CD8-positive, alpha-beta memory T cell (primary cell): ENCODE data around the gene LGALS3BP. TPM values are rescaled to one million over a fixed set of nuclear protein-coding genes. Genes with fewer than 3 reads are reported as not detected.

Source experiments
- CTCF ChIA-PET: fragments of 350-600 bp; sonication (Branson Sonifier 250); formaldehyde crosslinking; loops from one replicate; lab custom pipeline; 2021; ENCODE audit warnings: antibody characterized with exemption; lab: Charles Lee
- POLR2A ChIA-PET: fragments of 350-600 bp; sonication (Branson Sonifier 250); formaldehyde crosslinking; loops from one replicate; lab custom pipeline; 2021; ENCODE audit warnings: antibody characterized with exemption; lab: Charles Lee
- DNase-seq, 5 donors: peaks; one replicate each; pipeline versions ENCODE4 v3.0.0 to v3.0.0-alpha.2; 2020 to 2022; ENCODE audit warnings: mixed read lengths in 1 of 5
- H3K27ac ChIP-seq: one replicate; pipeline ENCODE4 v1.7.0; 2013; ENCODE audit warnings: low read depth, mild to moderate bottlenecking, low read length, moderate library complexity
- H3K27me3 ChIP-seq: 2 replicates; pipeline ENCODE4 v1.7.0; 2013; ENCODE audit warnings: low read length, mild to moderate bottlenecking; ENCODE audit not compliant: insufficient read depth, poor library complexity, severe bottlenecking
- H3K36me3 ChIP-seq: 2 replicates; pipeline ENCODE4 v1.7.0; 2013; ENCODE audit warnings: mild to moderate bottlenecking, low read length, moderate library complexity; ENCODE audit not compliant: insufficient read depth
- H3K4me1 ChIP-seq: 2 replicates; pipeline ENCODE4 v1.7.0; 2013; ENCODE audit warnings: mild to moderate bottlenecking, low read length, moderate library complexity; ENCODE audit not compliant: insufficient read depth
- H3K4me3 ChIP-seq: 2 replicates; pipeline ENCODE4 v1.7.0; 2013; ENCODE audit warnings: mild to moderate bottlenecking, low read length
- H3K9me3 ChIP-seq: 2 replicates; pipeline ENCODE4 v1.7.0; 2013; ENCODE audit warnings: mild to moderate bottlenecking, low read length
- H3K27ac Mint-ChIP-seq, 8 donors: one replicate each; pipeline ENCODE4 v1.8.0; 2020 to 2021; ENCODE audit warnings: mixed read lengths in 8 of 8, mild to moderate bottlenecking in 6 of 8, inconsistent platforms in 3 of 8, moderate library complexity in 3 of 8
- H3K27me3 Mint-ChIP-seq, 2 donors: one replicate each; pipeline ENCODE4 v1.8.0; 2020 to 2021; ENCODE audit warnings: mixed read lengths in 2 of 2, mild to moderate bottlenecking in 1 of 2, moderate library complexity in 1 of 2
- H3K36me3 Mint-ChIP-seq, 3 donors: one replicate each; pipeline ENCODE4 v1.8.0; 2020 to 2021; ENCODE audit warnings: mixed read lengths in 3 of 3, inconsistent platforms in 1 of 3, mild to moderate bottlenecking in 1 of 3
- H3K4me1 Mint-ChIP-seq, 3 donors: one replicate each; pipeline ENCODE4 v1.8.0; 2020 to 2021; ENCODE audit warnings: mixed read lengths in 3 of 3, inconsistent platforms in 1 of 3, mild to moderate bottlenecking in 1 of 3
- H3K4me3 Mint-ChIP-seq, 7 donors: one replicate each; pipeline ENCODE4 v1.8.0; 2020 to 2021; ENCODE audit warnings: mixed read lengths in 7 of 7, mild to moderate bottlenecking in 6 of 7, moderate library complexity in 4 of 7, inconsistent platforms in 2 of 7
- H3K9me3 Mint-ChIP-seq, 5 donors: one replicate each; pipeline ENCODE4 v1.8.0; 2020 to 2022; ENCODE audit warnings: mixed read lengths in 5 of 5, mild to moderate bottlenecking in 3 of 5, moderate library complexity in 2 of 5, inconsistent platforms in 1 of 5
- polyA plus RNA-seq: library from polyadenylated mRNA; unstranded; fragments of 300-500 nt; fragmentation: Illumina TruSeq; gene quantifications from one replicate; pipeline ENCODE4 v1.2.3, GENCODE V29; 2021
- total RNA-seq, 2 experiments: library from RNA; stranded (reverse); gene quantifications; one replicate each; pipeline ENCODE4 v1.2.3, GENCODE V29; 2021

LGALS3BP gene
- total and polyA plus RNA-seq, 3 experiments from 2014 or later: 8.6 to 23.1 (median 9.1) TPM

GRCh38 chr17:79000396-79001189, 20.9 kb upstream of the LGALS3BP start:
- POLR2A ChIA-PET: no interaction called here
- CTCF ChIA-PET: interaction anchor here (1.1 kb wide), 1 partner anchor 41 kb away, joined by 4 read pairs; no protein-coding TSS in a partner anchor
- no peaks in the 10 kb centered on the region for H3K9me3 Mint-ChIP-seq
- H3K4me1 Mint-ChIP-seq: peaks cover 10 to 30% (median 12%) of the 10 kb centered on the region in 3 donors
- no peak overlapping the region for H3K4me3 Mint-ChIP-seq
- Histone ChIP-seq H3K36me3 (peaks cover 20% of the 10 kb centered on the region), H3K4me3 (no peak overlapping the region), H3K9me3 (no peaks in the 10 kb centered on the region), H3K27me3 (no peaks in the 10 kb centered on the region), H3K4me1 (peaks cover 7% of the 10 kb centered on the region), H3K27ac (no peak overlapping the region)
- DNase-seq: no peak
- peaks cover 0 to 68% (median 6%) of the 10 kb centered on the region in 3 donors for H3K36me3 Mint-ChIP-seq
- H3K27ac Mint-ChIP-seq: peak overlapping the region in 2 of 8 donors; percentile 50 to 81
- H3K27me3 Mint-ChIP-seq: no peaks in the 10 kb centered on the region

GRCh38 chr17:78999947-79000395, 20.2 kb upstream of the LGALS3BP start:
- no peak for DNase-seq
- peak overlapping the region in 2 of 8 donors; percentile 50 to 57 for H3K27ac Mint-ChIP-seq
- Histone ChIP-seq H3K36me3 (peaks cover 21% of the 10 kb centered on the region), H3K27ac (no peak overlapping the region), H3K27me3 (no peaks in the 10 kb centered on the region), H3K9me3 (no peaks in the 10 kb centered on the region), H3K4me1 (peaks cover under 1% of the 10 kb centered on the region), H3K4me3 (no peak overlapping the region)
- no peaks in the 10 kb centered on the region for H3K9me3 Mint-ChIP-seq
- ChIA-PET CTCF (interaction anchor here (1.1 kb wide), 1 partner anchor 42 kb away, joined by 4 read pairs; no protein-coding TSS in a partner anchor), POLR2A (no interaction called here)
- no peaks in the 10 kb centered on the region for H3K27me3 Mint-ChIP-seq
- H3K4me1 Mint-ChIP-seq: peaks cover 4 to 25% (median 9%) of the 10 kb centered on the region in 3 donors
- no peak overlapping the region for H3K4me3 Mint-ChIP-seq
- H3K36me3 Mint-ChIP-seq: peaks cover 0 to 74% (median 6%) of the 10 kb centered on the region in 3 donors

GRCh38 chr17:78999056-78999768, 19.5 kb upstream of the LGALS3BP start:
- H3K4me1 ChIP-seq: no peaks in the 10 kb centered on the region
- Mint-ChIP-seq H3K27ac (peak overlapping the region in 2 of 8 donors; percentile 26 to 55), H3K36me3 (peaks cover 0 to 82% (median 6%) of the 10 kb centered on the region in 3 donors), H3K4me3 (no peak overlapping the region), H3K27me3 (no peaks in the 10 kb centered on the region), H3K4me1 (peaks cover 4 to 25% (median 9%) of the 10 kb centered on the region in 3 donors), H3K9me3 (no peaks in the 10 kb centered on the region)
- H3K27ac ChIP-seq: no peak overlapping the region
- no peak for DNase-seq
- H3K4me3 ChIP-seq: no peak overlapping the region
- ChIA-PET POLR2A (no interaction called here), CTCF (no interaction called here)
- no peaks in the 10 kb centered on the region for H3K27me3 ChIP-seq
- H3K36me3 ChIP-seq: peaks cover 21% of the 10 kb centered on the region
- H3K9me3 ChIP-seq: no peaks in the 10 kb centered on the region

DNA sequence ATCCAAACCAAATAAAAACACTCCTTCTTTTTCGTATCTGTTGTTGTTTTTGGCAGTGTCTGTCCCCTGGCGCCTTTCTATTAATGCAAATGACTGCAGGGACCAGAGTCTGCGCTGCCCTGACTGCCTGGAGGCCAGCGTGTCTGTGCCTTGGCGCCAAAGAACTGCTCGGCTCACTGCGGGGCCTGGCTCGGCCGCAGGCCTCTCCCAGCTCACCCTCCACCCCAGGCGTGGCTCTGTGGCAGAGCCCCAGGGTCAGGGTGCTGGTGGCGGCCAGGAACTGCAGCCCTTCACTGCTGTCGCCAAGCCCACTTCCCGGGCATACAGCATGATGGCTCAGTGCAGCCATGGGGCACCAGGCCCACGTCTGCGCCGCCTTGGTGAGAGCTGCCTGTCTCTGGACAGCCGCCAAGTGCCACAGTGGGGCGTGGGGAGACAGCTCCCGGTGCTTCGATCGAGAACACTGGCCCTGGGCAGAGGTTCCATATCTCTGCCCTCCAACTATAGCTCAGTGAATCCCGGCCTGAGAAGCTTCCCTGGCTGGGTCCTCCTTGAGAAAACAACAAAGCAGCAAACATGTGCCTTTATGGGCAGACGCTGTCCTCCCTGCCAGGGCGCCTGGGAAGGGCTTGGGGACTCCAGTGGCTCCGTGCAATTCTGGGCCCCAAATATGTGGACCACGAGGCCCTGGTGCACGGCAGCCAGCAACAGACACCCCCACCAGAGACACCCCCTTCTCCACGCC, 18.8 kb upstream of the LGALS3BP start:
- peaks cover 6 to 24% (median 9%) of the 10 kb centered on the region in 3 donors for H3K4me1 Mint-ChIP-seq
- peaks cover 0 to 85% (median 6%) of the 10 kb centered on the region in 3 donors for H3K36me3 Mint-ChIP-seq
- DNase-seq: no peak
- no peaks in the 10 kb centered on the region for H3K27me3 Mint-ChIP-seq
- CTCF ChIA-PET: no interaction called here
- POLR2A ChIA-PET: no interaction called here
- Histone ChIP-seq H3K27me3 (no peaks in the 10 kb centered on the region), H3K27ac (no peak overlapping the region), H3K4me1 (no peaks in the 10 kb centered on the region), H3K9me3 (no peaks in the 10 kb centered on the region), H3K36me3 (peaks cover 21% of the 10 kb centered on the region), H3K4me3 (no peak overlapping the region)
- no peak overlapping the region for H3K4me3 Mint-ChIP-seq
- H3K9me3 Mint-ChIP-seq: no peaks in the 10 kb centered on the region
- H3K27ac Mint-ChIP-seq: peak overlapping the region in 1 of 8 donors; percentile 46

DNA sequence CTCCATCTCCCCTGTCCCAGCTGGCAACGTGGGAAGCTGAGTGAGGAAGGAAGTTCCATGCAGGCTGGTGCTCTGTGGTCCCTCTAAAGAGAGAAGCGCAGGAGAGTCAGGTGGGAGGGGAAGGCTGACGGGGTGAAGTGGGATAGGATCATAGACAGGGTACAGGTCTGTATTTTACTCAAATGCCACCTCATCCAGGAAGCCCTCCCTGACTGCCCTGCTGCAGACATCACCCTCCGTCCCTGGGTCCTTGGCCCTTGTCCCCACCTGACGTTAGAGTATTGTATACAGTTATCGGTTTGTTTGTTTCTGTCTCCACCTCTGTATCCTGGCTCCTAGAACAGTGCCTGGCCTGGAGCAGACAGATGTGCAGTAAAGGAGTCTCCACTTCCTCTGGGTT, 18.2 kb upstream of the LGALS3BP start:
- no peak for DNase-seq
- no peaks in the 10 kb centered on the region for H3K4me1 ChIP-seq
- H3K27me3 ChIP-seq: no peaks in the 10 kb centered on the region
- CTCF ChIA-PET: no interaction called here
- peaks cover 21% of the 10 kb centered on the region for H3K36me3 ChIP-seq
- Mint-ChIP-seq H3K9me3 (no peaks in the 10 kb centered on the region), H3K27me3 (no peaks in the 10 kb centered on the region), H3K36me3 (peaks cover 0 to 88% (median 6%) of the 10 kb centered on the region in 3 donors), H3K4me3 (no peak overlapping the region), H3K27ac (peak overlapping the region in 2 of 8 donors; percentile 52 to 73), H3K4me1 (peaks cover 9 to 27% (median 11%) of the 10 kb centered on the region in 3 donors)
- no peaks in the 10 kb centered on the region for H3K9me3 ChIP-seq
- POLR2A ChIA-PET: no interaction called here
- no peak overlapping the region for H3K4me3 ChIP-seq
- no peak overlapping the region for H3K27ac ChIP-seq

DNA sequence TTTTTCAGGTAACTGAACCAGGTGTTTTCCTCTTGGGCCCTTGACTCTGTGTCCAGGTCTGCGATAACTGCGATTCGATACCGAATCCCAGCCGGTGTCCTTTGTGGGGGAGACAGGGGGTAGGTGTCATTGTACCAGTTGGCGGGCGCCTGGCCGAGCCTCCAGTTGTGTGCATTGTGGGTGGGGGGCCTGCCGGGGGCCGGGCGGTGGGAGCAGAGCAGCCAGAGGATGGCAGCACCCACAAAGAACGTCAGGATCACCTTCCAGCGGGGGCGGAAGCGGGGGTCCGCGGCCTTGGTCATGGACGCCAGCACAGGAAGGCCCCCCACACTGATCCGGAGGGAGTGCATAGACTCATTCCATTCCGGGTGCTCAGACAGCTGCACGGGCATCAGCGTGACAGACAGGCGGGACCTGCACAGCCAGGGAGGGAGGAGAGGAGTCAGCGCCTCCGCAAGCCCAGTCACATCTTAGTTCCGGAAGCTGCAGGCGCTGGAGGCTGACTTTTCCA, 17.6 kb upstream of the LGALS3BP start:
- Mint-ChIP-seq H3K27me3 (no peaks in the 10 kb centered on the region), H3K9me3 (no peaks in the 10 kb centered on the region), H3K4me1 (peaks cover 6 to 23% (median 7%) of the 10 kb centered on the region in 3 donors), H3K4me3 (no peak overlapping the region), H3K36me3 (peaks cover 0 to 88% (median 6%) of the 10 kb centered on the region in 3 donors), H3K27ac (peak overlapping the region in 1 of 8 donors; percentile 52)
- no peak for DNase-seq
- ChIA-PET POLR2A (no interaction called here), CTCF (interaction anchor here (1.8 kb wide), 1 partner anchor 17 kb away, joined by 5 read pairs; the partner anchor contains the start of gene LGALS3BP)
- H3K4me3 ChIP-seq: no peak overlapping the region
- H3K27me3 ChIP-seq: no peaks in the 10 kb centered on the region
- no peak overlapping the region for H3K27ac ChIP-seq
- H3K4me1 ChIP-seq: no peaks in the 10 kb centered on the region
- no peaks in the 10 kb centered on the region for H3K9me3 ChIP-seq
- H3K36me3 ChIP-seq: peaks cover 21% of the 10 kb centered on the region

DNA sequence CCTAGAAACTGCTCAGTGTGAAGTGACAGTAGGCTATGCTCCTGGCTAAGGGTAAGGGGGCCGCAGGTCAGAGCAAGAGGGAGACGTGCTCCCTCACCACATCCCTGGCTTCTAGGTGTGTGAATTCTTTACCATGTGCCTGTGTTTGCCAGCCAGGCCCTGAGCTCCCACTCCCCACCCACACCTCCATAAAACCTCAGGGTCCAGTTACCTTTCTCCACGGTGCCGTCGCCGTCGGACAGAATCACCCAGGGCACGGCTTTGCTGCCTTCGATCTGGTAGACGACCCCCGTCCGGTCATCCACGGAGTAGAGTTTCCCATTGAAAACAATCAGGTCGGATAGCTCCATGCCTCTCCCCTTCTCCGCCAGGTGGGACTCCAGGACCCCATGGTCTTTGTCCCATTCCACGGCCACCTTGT, 17.1 kb upstream of the LGALS3BP start:
- no peaks in the 10 kb centered on the region for H3K4me1 ChIP-seq
- H3K36me3 ChIP-seq: peaks cover 21% of the 10 kb centered on the region
- CTCF ChIA-PET: interaction anchor here (1.8 kb wide), 1 partner anchor 17 kb away, joined by 5 read pairs; the partner anchor contains the start of gene LGALS3BP
- Mint-ChIP-seq H3K27me3 (no peaks in the 10 kb centered on the region), H3K4me3 (no peak overlapping the region), H3K9me3 (no peaks in the 10 kb centered on the region), H3K4me1 (peaks cover 4 to 18% (median 7%) of the 10 kb centered on the region in 3 donors), H3K36me3 (peaks cover 0 to 88% (median 4%) of the 10 kb centered on the region in 3 donors), H3K27ac (peak overlapping the region in 1 of 8 donors; percentile 37)
- POLR2A ChIA-PET: no interaction called here
- no peak for DNase-seq
- H3K9me3 ChIP-seq: no peaks in the 10 kb centered on the region
- H3K27me3 ChIP-seq: no peaks in the 10 kb centered on the region
- H3K27ac ChIP-seq: no peak overlapping the region
- H3K4me3 ChIP-seq: no peak overlapping the region
